NCI-H1092 (cell line): ENCODE measurements around the gene GPATCH2L.

ENCODE experiments used
- DNase-seq: peaks from one replicate; lab custom pipeline; 2025; lab: John Stamatoyannopoulos, UW

Gene GPATCH2L

GRCh38 chr14:76257111-76257803 lies 105.5 kb downstream of the GPATCH2L start:
- no peak for DNase-seq

GRCh38 chr14:76257842-76258397 lies 106.2 kb downstream of the GPATCH2L start:
- DNase-seq, result no peak

GRCh38 chr14:76259029-76259735 lies 107.5 kb downstream of the GPATCH2L start:
- no peak for DNase-seq

- DNase-seq, result no peak
These were observed 109.0 kb downstream of the GPATCH2L start for GRCh38 chr14:76260749-76261148.

GRCh38 chr14:76261371-76261811 lies 109.7 kb downstream of the GPATCH2L start:
- no peak for DNase-seq

- no peak for DNase-seq
These were observed 110.9 kb downstream of the GPATCH2L start for GRCh38 chr14:76262641-76263040.
